Parathyroid adenoma (tissue), 2 donors: ENCODE results near the gene SLC10A3.

Experiments
- H2AFZ ChIP-seq: fragments of 300-600 bp; sonication (generic); one replicate; pipeline ENCODE4 v1.7.0; 2017; ENCODE audit warnings: antibody characterized with exemption, mild to moderate bottlenecking
- H3K27ac ChIP-seq: fragments of 300-600 bp; sonication (generic); one replicate; pipeline ENCODE4 v1.7.0; 2017
- H3K27me3 ChIP-seq: fragments of 300-600 bp; sonication (generic); one replicate; pipeline ENCODE4 v1.7.0; 2017; ENCODE audit warnings: low read length; ENCODE audit not compliant: control insufficient read depth, insufficient read depth
- H3K36me3 ChIP-seq: fragments of 300-600 bp; sonication (generic); one replicate; pipeline ENCODE4 v1.7.0; 2017; ENCODE audit warnings: low read length; ENCODE audit not compliant: control insufficient read depth, insufficient read depth
- H3K4me1 ChIP-seq: fragments of 300-600 bp; sonication (generic); one replicate; pipeline ENCODE4 v1.7.0; 2017; ENCODE audit warnings: control low read depth
- H3K4me2 ChIP-seq: fragments of 300-600 bp; sonication (generic); one replicate; pipeline ENCODE4 v1.7.0; 2017; ENCODE audit warnings: low read length
- H3K4me3 ChIP-seq: fragments of 300-600 bp; sonication (generic); one replicate; pipeline ENCODE4 v1.7.0; 2017; ENCODE audit warnings: low read depth, low read length
- H3K79me2 ChIP-seq: fragments of 300-600 bp; sonication (generic); one replicate; pipeline ENCODE4 v1.7.0; 2017; ENCODE audit warnings: control low read depth
- H3K9ac ChIP-seq: fragments of 300-600 bp; sonication (generic); one replicate; pipeline ENCODE4 v1.7.0; 2017; ENCODE audit warnings: mild to moderate bottlenecking
- H3K9me3 ChIP-seq: fragments of 300-600 bp; sonication (generic); one replicate; pipeline ENCODE4 v1.7.0; 2017; ENCODE audit warnings: low read length; ENCODE audit not compliant: control insufficient read depth
- CTCF ChIP-seq: fragments of 300-600 bp; sonication (generic); IDR thresholded peaks from one replicate; pipeline ENCODE4 v1.7.0; 2017; ENCODE audit warnings: antibody characterized with exemption, mild to moderate bottlenecking
- donor health status: primary hyperparathyroidism.

SLC10A3 gene

GRCh38 chrX:154449618-154450017 lies 40.8 kb downstream of the SLC10A3 start:
- H3K27me3 ChIP-seq, result no peaks in the 10 kb centered on the region
- no peak for TF ChIP-seq CTCF
- no peak overlapping the region for H2AFZ ChIP-seq
- no peak overlapping the region for H3K9ac ChIP-seq
- H3K4me3 ChIP-seq, result no peak overlapping the region
- H3K4me1 ChIP-seq, result no peaks in the 10 kb centered on the region
- no peak overlapping the region for H3K4me2 ChIP-seq
- no peaks in the 10 kb centered on the region for H3K79me2 ChIP-seq
- H3K9me3 ChIP-seq, result no peaks in the 10 kb centered on the region
- no peak overlapping the region for H3K27ac ChIP-seq
- no peaks in the 10 kb centered on the region for H3K36me3 ChIP-seq

GRCh38 chrX:154448484-154448883 lies 41.9 kb downstream of the SLC10A3 start:
- no peak overlapping the region for H2AFZ ChIP-seq
- TF ChIP-seq CTCF, result no peak
- H3K79me2 ChIP-seq, result no peaks in the 10 kb centered on the region
- peaks cover under 1% of the 10 kb centered on the region for H3K4me1 ChIP-seq
- no peaks in the 10 kb centered on the region for H3K36me3 ChIP-seq
- no peak overlapping the region for H3K9ac ChIP-seq
- H3K27ac ChIP-seq, result no peak overlapping the region
- no peaks in the 10 kb centered on the region for H3K9me3 ChIP-seq
- H3K4me3 ChIP-seq, result no peak overlapping the region
- no peak overlapping the region for H3K4me2 ChIP-seq
- no peaks in the 10 kb centered on the region for H3K27me3 ChIP-seq

GRCh38 chrX:154446430-154446829 lies 44.0 kb downstream of the SLC10A3 start:
- H3K9ac ChIP-seq, result no peak overlapping the region
- H3K4me2 ChIP-seq, result no peak overlapping the region
- no peak overlapping the region for H2AFZ ChIP-seq
- H3K79me2 ChIP-seq, result no peaks in the 10 kb centered on the region
- no peak for TF ChIP-seq CTCF
- H3K4me1 ChIP-seq, result peaks cover 3% of the 10 kb centered on the region
- H3K4me3 ChIP-seq, result no peak overlapping the region
- H3K27me3 ChIP-seq, result no peaks in the 10 kb centered on the region
- no peaks in the 10 kb centered on the region for H3K36me3 ChIP-seq
- H3K9me3 ChIP-seq, result no peaks in the 10 kb centered on the region
- H3K27ac ChIP-seq, result no peak overlapping the region

GRCh38 chrX:154445776-154446175 lies 44.7 kb downstream of the SLC10A3 start:
- H3K9ac ChIP-seq, result no peak overlapping the region
- H3K4me1 ChIP-seq, result peaks cover 3% of the 10 kb centered on the region
- H3K36me3 ChIP-seq, result no peaks in the 10 kb centered on the region
- H3K4me2 ChIP-seq, result no peak overlapping the region
- H3K27ac ChIP-seq, result no peak overlapping the region
- H3K27me3 ChIP-seq, result no peaks in the 10 kb centered on the region
- H2AFZ ChIP-seq, result no peak overlapping the region
- no peaks in the 10 kb centered on the region for H3K79me2 ChIP-seq
- no peaks in the 10 kb centered on the region for H3K9me3 ChIP-seq
- no peak overlapping the region for H3K4me3 ChIP-seq
- no peak for TF ChIP-seq CTCF

GRCh38 chrX:154444755-154445246 lies 45.6 kb downstream of the SLC10A3 start:
- Histone ChIP-seq H2AFZ (peak overlapping the region; percentile 46), H3K27ac (no peak overlapping the region), H3K4me1 (peaks cover 3% of the 10 kb centered on the region), H3K9ac (no peak overlapping the region), H3K36me3 (no peaks in the 10 kb centered on the region), H3K4me3 (peak overlapping the region; percentile 53), H3K9me3 (no peaks in the 10 kb centered on the region), H3K27me3 (no peaks in the 10 kb centered on the region), H3K79me2 (no peaks in the 10 kb centered on the region), H3K4me2 (peak overlapping the region; percentile 86)
- no peak for TF ChIP-seq CTCF
